ENCODE data around the gene HIF1AN.

GRCh38 chr10:100535338-100535714 is 417 bp upstream of the HIF1AN start:
- TF ChIP-seq POLR2A (IDR thresholded peaks at IDR 0.05) (no peak), CTCF (IDR thresholded peaks at IDR 0.05) (no peak), EP300 (IDR thresholded peaks at IDR 0.05; ENCODE audit: low read depth) (no peak), POLR2AphosphoS5 (IDR thresholded peaks at IDR 0.05) (no peak)

All from transverse colon (tissue), 4 donors.